ENCODE data around the gene CAV1.

The CAV1 gene

DNA sequence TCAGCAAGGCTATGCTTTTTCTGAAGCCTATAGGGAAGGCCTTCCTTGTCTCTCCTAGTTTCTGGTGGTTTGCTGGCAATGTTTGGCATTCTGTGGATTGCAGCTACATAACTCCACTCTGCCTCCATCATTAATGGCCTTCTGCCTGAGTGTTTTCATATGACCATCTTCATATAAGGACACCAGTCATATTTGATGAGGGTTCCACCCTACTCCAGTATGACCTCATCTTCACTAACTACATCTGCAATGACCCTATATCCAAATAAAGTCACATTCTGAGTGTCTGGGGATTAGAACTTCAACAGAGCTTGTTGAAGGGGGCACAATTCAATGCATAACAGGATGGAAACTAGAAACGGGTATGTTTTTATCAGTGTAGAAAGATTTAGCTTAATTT is 22.1 kb downstream of the CAV1 start:
- TF ChIP-seq, protein P1, sequence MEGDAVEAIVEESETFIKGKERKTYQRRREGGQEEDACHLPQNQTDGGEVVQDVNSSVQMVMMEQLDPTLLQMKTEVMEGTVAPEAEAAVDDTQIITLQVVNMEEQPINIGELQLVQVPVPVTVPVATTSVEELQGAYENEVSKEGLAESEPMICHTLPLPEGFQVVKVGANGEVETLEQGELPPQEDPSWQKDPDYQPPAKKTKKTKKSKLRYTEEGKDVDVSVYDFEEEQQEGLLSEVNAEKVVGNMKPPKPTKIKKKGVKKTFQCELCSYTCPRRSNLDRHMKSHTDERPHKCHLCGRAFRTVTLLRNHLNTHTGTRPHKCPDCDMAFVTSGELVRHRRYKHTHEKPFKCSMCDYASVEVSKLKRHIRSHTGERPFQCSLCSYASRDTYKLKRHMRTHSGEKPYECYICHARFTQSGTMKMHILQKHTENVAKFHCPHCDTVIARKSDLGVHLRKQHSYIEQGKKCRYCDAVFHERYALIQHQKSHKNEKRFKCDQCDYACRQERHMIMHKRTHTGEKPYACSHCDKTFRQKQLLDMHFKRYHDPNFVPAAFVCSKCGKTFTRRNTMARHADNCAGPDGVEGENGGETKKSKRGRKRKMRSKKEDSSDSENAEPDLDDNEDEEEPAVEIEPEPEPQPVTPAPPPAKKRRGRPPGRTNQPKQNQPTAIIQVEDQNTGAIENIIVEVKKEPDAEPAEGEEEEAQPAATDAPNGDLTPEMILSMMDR (IDR thresholded peaks at IDR 0.05; ENCODE audit: low read depth, low read length, missing control alignments) = no peak
- H3K4me3 ChIP-seq (replicated peaks; ENCODE audit: low read depth, low read length) = no peak overlapping the region
- DNase-seq (ENCODE audit: extremely low read depth, low read depth) = no peak

DNA sequence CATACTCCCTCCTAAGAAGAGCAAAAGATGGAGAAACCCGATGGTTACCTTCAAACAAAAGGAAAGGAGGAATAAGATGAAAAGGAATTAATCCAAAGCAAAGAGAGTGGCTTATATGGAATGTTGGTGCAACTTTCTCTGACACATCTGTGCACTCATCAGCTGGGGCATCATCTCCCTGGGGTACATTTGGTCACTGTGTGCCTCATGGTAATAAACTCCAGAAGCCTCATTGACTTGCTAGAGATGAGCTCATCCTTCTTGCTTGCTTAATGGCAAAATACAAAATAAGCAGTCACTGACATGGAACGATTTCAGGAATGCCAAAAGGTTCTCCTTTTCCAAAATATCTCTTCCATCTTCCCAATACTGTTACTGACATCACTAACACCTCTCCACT is 22.5 kb downstream of the CAV1 start:
- no peak for DNase-seq (ENCODE audit: extremely low read depth, low read depth)
- TF ChIP-seq, protein P1 (IDR thresholded peaks at IDR 0.05; ENCODE audit: low read depth, low read length, missing control alignments) = no peak
- no peak overlapping the region for H3K4me3 ChIP-seq (replicated peaks; ENCODE audit: low read depth, low read length)

DNA sequence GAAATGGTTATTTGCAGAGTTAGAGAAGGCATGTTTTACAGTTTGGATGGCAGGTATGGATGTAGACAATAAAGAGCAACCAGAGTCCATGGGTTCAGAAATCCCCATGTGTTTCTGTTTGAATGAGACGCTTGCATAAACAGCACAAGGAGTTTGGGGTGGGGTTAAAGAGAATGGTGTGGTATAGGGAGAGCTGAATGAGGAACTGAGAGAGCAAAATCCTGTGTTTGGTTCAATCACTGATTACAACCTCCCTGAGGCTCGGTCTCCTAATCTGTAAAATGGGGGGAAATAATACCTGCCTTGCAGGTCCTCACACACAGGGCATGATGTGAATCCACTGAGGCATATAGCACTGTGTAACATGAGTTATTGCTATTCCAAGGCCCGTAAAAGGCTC is 23.7 kb downstream of the CAV1 start:
- H3K4me3 ChIP-seq (replicated peaks; ENCODE audit: low read depth, low read length) = no peak overlapping the region
- TF ChIP-seq, protein P1 (IDR thresholded peaks at IDR 0.05; ENCODE audit: low read depth, low read length, missing control alignments) = no peak
- DNase-seq (ENCODE audit: extremely low read depth, low read depth) = no peak

DNA sequence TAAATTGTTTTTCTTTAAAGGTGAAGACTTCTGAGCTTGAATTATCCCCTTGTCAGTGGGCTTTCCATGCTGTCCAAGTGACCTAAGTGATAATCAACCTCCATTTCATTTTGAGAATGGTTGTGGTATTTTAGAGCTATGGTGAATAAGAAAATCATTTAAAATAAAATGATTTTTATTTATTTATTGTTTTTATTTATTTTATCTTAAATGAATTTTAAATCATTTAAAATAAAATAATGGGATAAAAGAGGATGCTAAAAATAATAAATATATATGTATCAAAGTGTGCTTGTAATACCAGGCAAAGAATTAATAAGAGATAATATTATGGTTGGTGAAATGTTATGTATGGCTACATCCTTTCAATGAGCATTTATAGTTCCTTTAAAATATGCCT is 24.5 kb downstream of the CAV1 start:
- H3K4me3 ChIP-seq (replicated peaks; ENCODE audit: low read depth, low read length) = no peak overlapping the region
- DNase-seq (ENCODE audit: extremely low read depth, low read depth) = no peak
- TF ChIP-seq, protein P1 (IDR thresholded peaks at IDR 0.05; ENCODE audit: low read depth, low read length, missing control alignments) = no peak

DNA sequence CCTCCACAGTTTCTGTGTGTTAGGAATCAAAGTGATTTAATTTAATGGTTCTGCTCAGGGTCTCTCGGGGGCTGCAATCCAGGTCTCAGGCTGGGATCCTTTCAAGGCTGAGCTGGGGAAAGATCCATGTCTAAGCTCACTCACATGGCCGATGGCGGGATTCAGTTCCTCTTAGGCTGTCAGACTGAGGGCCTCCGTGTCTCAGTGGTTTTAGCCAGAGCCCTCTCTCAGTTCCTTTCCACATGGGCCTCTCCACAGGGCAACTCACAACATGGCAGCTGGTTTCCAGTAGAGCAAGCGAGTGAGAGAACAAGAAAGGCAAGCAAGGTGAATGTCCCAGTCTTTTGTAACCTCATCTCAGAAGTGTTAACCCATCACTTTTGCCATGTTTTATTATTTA is 26.9 kb downstream of the CAV1 start:
- TF ChIP-seq, protein P1 (IDR thresholded peaks at IDR 0.05; ENCODE audit: low read depth, low read length, missing control alignments) = no peak
- DNase-seq (ENCODE audit: extremely low read depth, low read depth) = no peak
- no peak overlapping the region for H3K4me3 ChIP-seq (replicated peaks; ENCODE audit: low read depth, low read length)

DNA sequence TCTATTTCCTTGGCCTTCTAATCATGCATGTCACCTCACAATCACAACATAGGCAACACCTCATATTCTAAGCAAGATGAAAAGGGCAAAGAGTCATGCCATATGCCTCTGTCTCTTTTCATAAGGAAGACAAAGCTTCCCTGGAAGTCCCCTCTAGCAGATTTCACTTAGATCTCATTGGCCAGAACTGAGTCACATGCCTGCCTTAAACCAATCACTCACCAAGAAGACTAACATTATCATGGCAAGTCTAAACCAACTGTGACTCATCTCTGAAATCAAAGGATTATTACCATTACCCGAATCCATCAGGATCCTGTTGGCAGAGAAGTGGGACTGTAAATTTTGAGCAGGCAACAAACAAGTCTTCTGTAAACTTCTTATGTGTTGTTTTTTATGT is 27.8 kb downstream of the CAV1 start:
- H3K4me3 ChIP-seq (replicated peaks; ENCODE audit: low read depth, low read length) = no peak overlapping the region
- TF ChIP-seq, protein P1 (IDR thresholded peaks at IDR 0.05; ENCODE audit: low read depth, low read length, missing control alignments) = no peak
- no peak for DNase-seq (ENCODE audit: extremely low read depth, low read depth)

DNA sequence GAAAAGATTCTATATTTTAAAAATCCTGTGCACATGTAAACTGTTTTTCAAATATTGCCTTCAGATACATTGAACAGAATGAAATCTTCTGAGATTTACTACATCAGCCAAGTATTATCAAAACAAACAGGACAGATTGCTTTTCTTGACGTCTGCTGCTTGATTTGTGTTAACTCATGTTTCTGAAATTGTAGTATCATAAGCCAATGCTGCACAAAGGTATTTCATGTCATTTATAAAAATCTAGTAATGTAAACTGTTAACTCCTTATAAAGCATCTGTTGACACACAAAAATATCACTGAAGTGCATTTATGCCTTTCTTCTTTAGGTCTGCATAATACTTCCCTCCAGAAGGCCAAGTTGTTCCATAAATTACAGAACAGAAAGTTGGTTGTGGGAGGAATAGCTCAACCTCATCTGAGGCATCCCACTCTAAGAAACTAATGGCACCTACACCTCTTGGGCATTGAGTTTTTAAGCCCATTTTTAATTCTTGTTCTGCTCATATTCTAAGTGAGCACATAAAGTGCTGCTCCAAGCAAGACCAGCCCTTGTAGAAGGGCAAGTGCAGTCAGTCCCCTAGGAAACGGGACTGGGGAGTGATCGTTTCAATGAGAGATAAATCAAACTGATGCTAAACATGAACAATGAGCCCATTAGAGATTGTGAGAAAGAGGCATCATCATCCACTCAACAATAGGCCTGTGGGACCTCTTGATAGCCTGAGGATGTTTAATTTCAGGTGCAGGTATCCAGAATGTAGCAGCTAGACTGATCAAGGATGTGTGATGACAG is 28.5 kb downstream of the CAV1 start:
- TF ChIP-seq, protein P1 (IDR thresholded peaks at IDR 0.05; ENCODE audit: low read depth, low read length, missing control alignments) = no peak
- DNase-seq (ENCODE audit: extremely low read depth, low read depth) = no peak
- H3K4me3 ChIP-seq (replicated peaks; ENCODE audit: low read depth, low read length) = no peak overlapping the region

Measured in HFF-Myc (cell line).